Adrenal gland (tissue), 12 donors: ENCODE data around the gene LMBR1L. TPM values are rescaled to one million over a fixed set of nuclear protein-coding genes. Genes with fewer than 3 reads are reported as not detected.
A peak's percentile ranks its signal among the peaks of the same experiment; 100 is the strongest.

Experiments
- DNase-seq, 7 donors: peaks; one replicate each; pipeline ENCODE4 v3.0.0-alpha.2; 2019 to 2020
- H3K27ac ChIP-seq, 5 donors: fragments of 200-600 bp; sonication (generic) in 4 of 5; 1 replicate in 3 of 5; 2 replicates in 2 of 5; pipeline versions ENCODE4 v1.5.1 to v1.8.0; 2016 to 2020; ENCODE audit warnings: mild to moderate bottlenecking in 1 of 5
- H3K27me3 ChIP-seq: fragments of 200-600 bp; 2 replicates; pipeline ENCODE4 v1.8.0; 2021
- H3K36me3 ChIP-seq, 2 donors: fragments of 200-600 bp; replicated peaks in 1 of 2; 1 replicate in 1 of 2; 2 replicates in 1 of 2; pipeline versions ENCODE4 v1.5.1 to v1.8.0; 2018 to 2022
- H3K4me1 ChIP-seq, 2 donors: fragments of 200-600 bp; replicated peaks in 1 of 2; 1 replicate in 1 of 2; 2 replicates in 1 of 2; pipeline versions ENCODE4 v1.5.1 to v1.8.0; 2018 to 2021
- H3K4me3 ChIP-seq, 4 donors: fragments of 200-600 bp; sonication (generic) in 3 of 4; one replicate each; pipeline ENCODE4 v1.5.1; 2016 to 2018
- H3K9me3 ChIP-seq, 3 donors: fragments of 200-600 bp; sonication (generic) in 1 of 3; replicated peaks in 1 of 3; 1 replicate in 2 of 3; 2 replicates in 1 of 3; pipeline versions ENCODE4 v1.5.1 to v1.8.0; 2016 to 2021
- CTCF ChIP-seq, 6 experiments: fragments of 450-650 bp in 4 of 6; fragments of 200-600 bp in 2 of 6; sonication (generic) in 1 of 6; IDR thresholded peaks; 1 replicate in 5 of 6; 2 replicates in 1 of 6; pipeline versions ENCODE4 v1.5.1 to v1.8.0; 2016 to 2021; ENCODE audit warnings: antibody characterized with exemption in 6 of 6, mild to moderate bottlenecking in 2 of 6, moderate library complexity in 1 of 6
- POLR2A ChIP-seq, 2 donors: fragments of 450-650 bp; IDR thresholded peaks; one replicate each; pipeline ENCODE4 v1.6.1; 2017; ENCODE audit warnings: antibody characterized with exemption in 2 of 2, mild to moderate bottlenecking in 2 of 2, moderate library complexity in 1 of 2
- WGBS, 4 donors: extraction: QIAGEN DNeasy Blood & Tissue Kit in 2 of 4; methylation state at CpG; one replicate each; pipeline versions ENCODE4 v1.1.5 to v1.1.7; 2013 to 2017; 5-methylcytosine and 5-hydroxymethylcytosine counted together
- intact Hi-C, 2 donors: fragments of 100-400 bp; cut with DNase I; formaldehyde crosslinking; loops; one replicate each; pipeline versions ENCODE4 v1.14.1 to v1.15.0; 2022 to 2023
- polyA plus RNA-seq, 3 donors: library from polyadenylated mRNA; stranded (reverse); fragments of 200-250 nt in 2 of 3; fragments of 350-450 nt in 1 of 3; fragmentation: Illumina TruSeq in 1 of 3; extraction: RNeasy Lipid Tissue Mini Kit (QIAGEN cat#74804) in 1 of 3; gene quantifications; one replicate each; pipeline ENCODE4 v1.2.3, GENCODE V29; 2013 to 2014
- total RNA-seq, 9 donors: library from RNA; depleted of rRNA in 4 of 9; stranded (reverse); fragments of >200 nt in 4 of 9; fragments of 120-200 nt in 1 of 9; fragmentation: NEBNext Ultra II Directional in 1 of 9; extraction: Animal tissue kit (Norgen Biotek cat#: 25700) in 1 of 9; gene quantifications; one replicate each; pipeline versions ENCODE4 v1.1.0 to v1.2.4, GENCODE V29; 2013 to 2023
- donor health status: healthy with polysubstance abuse.
- donor health status: Bipolar disorder and iron deficiency.
- donor health status: DM: yes; HTN: yes; CAD: no.
- donor health status: DM: no; HTN: no; CAD: no.
- donor health status: DM: no; HTN: no; CAD: no.
- donor health status: DM: yes; HTN: yes; CAD: no.

The LMBR1L gene
- total and polyA plus RNA-seq, 12 donors: 20.6 to 136 (median 77.5) TPM

- Histone ChIP-seq H3K36me3 (peaks cover 0 to 27% of the 10 kb centered on the region in 2 donors), H3K4me1 (peaks cover 11 to 27% of the 10 kb centered on the region in 2 donors), H3K9me3 (no peaks in the 10 kb centered on the region), H3K27ac (peak overlapping the region in 4 of 5 donors; percentile 47 to 99 (median 98)), H3K4me3 (peak overlapping the region in 2 of 4 donors; percentile 24 to 75), H3K27me3 (no peaks in the 10 kb centered on the region)
- WGBS, 4 donors: 24 to 29% (median 29%) methylated on average over 9 of the region's 9 CpGs
- TF ChIP-seq POLR2A (IDR thresholded peaks at IDR 0.05) (no peak), CTCF (IDR thresholded peaks at IDR 0.05) (no peak)
- intact Hi-C loops: loop anchor here (5.0 to 10.0 kb wide), 4 partner anchors 53 to 103 kb away; partner anchors contain the start of gene TUBA1A (in 2 of the 2)
- DNase-seq: no peak
Observed at GRCh38 chr12:49131894-49132461, 21.3 kb upstream of the LMBR1L start.

DNA sequence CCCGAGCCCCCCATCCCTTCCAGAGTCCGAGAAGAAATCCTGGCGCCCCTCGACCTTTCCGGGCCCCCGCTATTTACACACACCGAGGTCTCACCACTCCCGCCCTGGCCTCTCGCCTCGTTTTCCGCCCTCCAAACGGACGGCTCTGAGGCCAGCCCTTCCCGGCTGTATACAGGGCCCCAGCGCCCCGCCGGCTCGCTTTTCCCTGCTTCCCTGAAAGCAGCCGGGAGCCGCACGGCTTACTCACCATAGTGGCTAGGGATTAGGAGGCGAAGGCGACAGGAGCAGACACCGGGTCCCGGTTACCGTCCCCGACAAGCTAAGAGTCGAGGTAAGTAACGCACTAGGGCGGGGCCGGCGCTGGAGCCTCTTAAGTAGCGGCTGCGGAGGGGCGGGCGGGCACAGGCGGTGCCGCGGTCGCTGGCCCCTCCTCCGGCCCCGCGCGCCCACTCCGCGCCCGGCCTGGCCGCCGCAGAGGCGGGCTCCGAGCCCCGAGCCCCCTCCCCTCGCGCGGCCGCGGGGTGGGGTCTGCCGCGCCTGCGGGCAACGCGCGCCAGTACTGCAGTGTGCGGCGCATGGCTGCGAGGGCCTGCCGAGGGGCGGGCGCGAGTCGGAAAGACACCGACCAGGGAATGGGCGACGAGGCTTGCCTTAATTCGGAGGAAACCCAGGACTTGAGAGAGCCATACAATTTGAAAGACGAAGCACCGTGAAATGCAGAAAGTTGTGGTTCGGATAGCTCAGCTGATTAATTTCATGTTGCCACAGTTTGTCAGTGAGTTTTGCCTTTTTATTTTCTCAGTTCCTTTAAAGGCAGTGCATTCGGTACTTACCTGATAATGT, 20.6 kb upstream of the LMBR1L start, which contains the start of gene TUBA1B:
TUBA1B (minus strand) TSS at position 345 of the 843 bp plus-strand sequence; CDS start at position 250, 95 bp downstream.
- intact Hi-C loops: loop anchor here (5.0 to 10.0 kb wide), 4 partner anchors 54 to 104 kb away; partner anchors contain the start of gene TUBA1A (in 2 of the 2)
- peak; percentile 96 to 97 for TF ChIP-seq POLR2A (IDR thresholded peaks at IDR 0.05)
- TF ChIP-seq CTCF (IDR thresholded peaks at IDR 0.05): no peak
- DNase-seq: peak; percentile 90 to 97 (median 94)
- Histone ChIP-seq H3K4me1 (peaks cover 11 to 27% of the 10 kb centered on the region in 2 donors), H3K27ac (peak within 1 kb of the TSS; percentile 97 to 99 (median 99)), H3K36me3 (peaks cover 0 to 29% of the 10 kb centered on the region in 2 donors), H3K4me3 (peak within 1 kb of the TSS; percentile 75 to 97 (median 86)), H3K27me3 (no peaks in the 10 kb centered on the region), H3K9me3 (no peaks in the 10 kb centered on the region)
- 0 to 1% (median 1%) methylated on average over 22 to 79 of the region's 79 CpGs for WGBS, 4 donors

DNA sequence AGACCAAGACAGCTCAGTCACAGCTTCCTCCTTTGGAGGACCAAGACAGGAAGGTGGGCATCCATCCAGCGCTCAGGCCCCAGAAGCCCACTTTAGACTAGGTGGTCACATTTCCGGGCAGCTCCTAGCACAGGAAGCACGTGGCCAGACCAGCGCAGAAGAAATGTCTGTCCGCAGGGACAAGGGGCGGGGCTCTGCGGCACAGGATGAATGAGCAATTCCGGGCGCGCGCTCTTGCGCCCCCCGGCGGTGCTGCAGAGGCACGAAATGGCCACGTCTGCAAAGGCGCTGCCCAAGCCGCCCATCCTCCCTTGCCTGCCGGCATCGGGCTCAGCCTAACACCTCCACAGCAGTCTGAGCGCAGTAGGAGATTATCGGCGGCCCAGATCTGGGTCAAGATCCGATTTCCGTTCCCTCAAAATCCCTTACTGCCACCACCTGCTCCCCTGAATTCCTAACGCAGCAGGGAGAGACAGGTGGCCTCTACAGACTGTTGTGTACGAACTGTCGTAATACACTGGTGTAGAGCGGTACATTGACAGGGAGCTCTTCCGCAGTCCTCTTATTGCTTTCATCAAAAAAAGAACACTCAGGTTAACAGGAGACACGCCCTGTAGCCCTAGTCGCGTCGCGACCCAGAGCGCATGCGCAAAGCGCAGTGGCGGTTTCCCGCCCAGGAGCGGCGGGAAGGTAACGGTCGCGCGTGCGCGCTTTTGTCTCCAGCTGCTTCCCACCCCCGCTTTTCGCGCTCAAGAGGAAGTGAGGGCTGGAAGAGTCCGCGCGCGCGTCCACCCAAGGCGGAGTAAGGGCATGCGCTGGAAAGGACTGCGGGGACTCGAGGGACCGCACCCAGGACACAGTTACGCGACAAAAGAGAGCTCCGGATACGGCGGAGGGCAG, 19.8 kb upstream of the LMBR1L start:
- H3K4me3 ChIP-seq: peak overlapping the region; percentile 75 to 97 (median 86)
- H3K4me1 ChIP-seq: peaks cover 11 to 27% of the 10 kb centered on the region in 2 donors
- no peaks in the 10 kb centered on the region for H3K9me3 ChIP-seq
- peaks cover 0 to 29% of the 10 kb centered on the region in 2 donors for H3K36me3 ChIP-seq
- intact Hi-C loops: loop anchor here (5.0 to 10.0 kb wide), 4 partner anchors 54 to 104 kb away; partner anchors contain the start of gene TUBA1A (in 2 of the 2)
- peak; percentile 93 to 98 (median 95) for DNase-seq
- no peaks in the 10 kb centered on the region for H3K27me3 ChIP-seq
- 0 to 1% (median 0%) methylated on average over 26 to 66 of the region's 66 CpGs for WGBS, 4 donors
- TF ChIP-seq CTCF (IDR thresholded peaks at IDR 0.05): peak; percentile 74 to 94 (median 90)
- TF ChIP-seq POLR2A (IDR thresholded peaks at IDR 0.05): no peak
- H3K27ac ChIP-seq: peak overlapping the region; percentile 97 to 99 (median 99)
